BE2C (cell line): ENCODE results near the gene KRTAP10-9.

Source experiments
- DNase-seq: peaks from one replicate; pipeline ENCODE4 v3.0.0-alpha.2; 2020
- H3K27me3 ChIP-seq: fragments of 250-450 bp; sonication (Bioruptor Pico); 2 replicates; pipeline ENCODE4 v1.5.1; 2020; ENCODE audit warnings: mild to moderate bottlenecking
- H3K36me3 ChIP-seq: fragments of 250-450 bp; sonication (Bioruptor Pico); 2 replicates; pipeline ENCODE4 v1.5.1; 2020; ENCODE audit warnings: mild to moderate bottlenecking
- H3K4me1 ChIP-seq: fragments of 250-450 bp; sonication (Bioruptor Pico); 2 replicates; pipeline ENCODE4 v1.5.1; 2020
- H3K4me3 ChIP-seq: 2 replicates; pipeline ENCODE4 v1.5.1; 2011; ENCODE audit warnings: low read depth, low read length
- H3K9me3 ChIP-seq: fragments of 250-450 bp; sonication (Bioruptor Pico); 2 replicates; pipeline ENCODE4 v1.5.1; 2020
- TF ChIP-seq, protein P1 (sequence below): IDR thresholded peaks from 2 replicates; pipeline ENCODE4 v1.5.1; 2012; ENCODE audit warnings: mild to moderate bottlenecking, low read depth, low read length

The KRTAP10-9 gene

GRCh38 chr21:44648557-44649311 is 21.8 kb downstream of the KRTAP10-9 start:
- Histone ChIP-seq H3K36me3 (no peaks in the 10 kb centered on the region), H3K4me1 (no peaks in the 10 kb centered on the region), H3K4me3 (no peak overlapping the region), H3K9me3 (no peaks in the 10 kb centered on the region), H3K27me3 (peaks cover 14% of the 10 kb centered on the region)
- TF ChIP-seq, protein P1, sequence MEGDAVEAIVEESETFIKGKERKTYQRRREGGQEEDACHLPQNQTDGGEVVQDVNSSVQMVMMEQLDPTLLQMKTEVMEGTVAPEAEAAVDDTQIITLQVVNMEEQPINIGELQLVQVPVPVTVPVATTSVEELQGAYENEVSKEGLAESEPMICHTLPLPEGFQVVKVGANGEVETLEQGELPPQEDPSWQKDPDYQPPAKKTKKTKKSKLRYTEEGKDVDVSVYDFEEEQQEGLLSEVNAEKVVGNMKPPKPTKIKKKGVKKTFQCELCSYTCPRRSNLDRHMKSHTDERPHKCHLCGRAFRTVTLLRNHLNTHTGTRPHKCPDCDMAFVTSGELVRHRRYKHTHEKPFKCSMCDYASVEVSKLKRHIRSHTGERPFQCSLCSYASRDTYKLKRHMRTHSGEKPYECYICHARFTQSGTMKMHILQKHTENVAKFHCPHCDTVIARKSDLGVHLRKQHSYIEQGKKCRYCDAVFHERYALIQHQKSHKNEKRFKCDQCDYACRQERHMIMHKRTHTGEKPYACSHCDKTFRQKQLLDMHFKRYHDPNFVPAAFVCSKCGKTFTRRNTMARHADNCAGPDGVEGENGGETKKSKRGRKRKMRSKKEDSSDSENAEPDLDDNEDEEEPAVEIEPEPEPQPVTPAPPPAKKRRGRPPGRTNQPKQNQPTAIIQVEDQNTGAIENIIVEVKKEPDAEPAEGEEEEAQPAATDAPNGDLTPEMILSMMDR = no peak
- no peak for DNase-seq

DNA sequence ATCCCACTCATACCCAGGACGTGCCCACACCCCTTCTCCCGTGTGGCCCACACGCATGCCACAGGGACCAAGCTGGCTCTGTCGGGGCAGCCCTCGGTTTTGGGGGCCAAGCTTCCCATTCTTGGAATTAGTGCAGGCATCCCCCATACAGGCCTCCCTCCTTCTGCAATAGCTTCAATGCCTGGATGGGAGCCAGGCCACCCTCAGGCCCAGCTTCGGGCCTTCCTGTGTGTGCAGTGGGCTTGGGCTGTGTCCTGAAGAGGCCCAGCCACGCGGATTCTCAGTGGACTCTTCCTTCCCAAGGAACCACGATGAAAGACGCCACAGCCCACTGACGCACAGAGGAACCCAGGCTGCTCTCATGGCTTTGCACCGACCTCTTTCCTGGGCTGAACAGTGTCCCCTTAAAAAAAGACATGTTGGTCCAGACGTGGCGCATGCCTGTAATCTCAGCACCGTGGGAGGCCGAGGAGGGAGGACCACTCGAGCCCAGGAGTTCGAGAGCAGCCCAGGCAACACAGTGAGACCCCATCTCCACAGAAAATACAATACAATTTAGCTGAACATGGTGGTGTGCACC is 22.7 kb downstream of the KRTAP10-9 start:
- no peak for DNase-seq
- H3K27me3 ChIP-seq = peaks cover 14% of the 10 kb centered on the region
- no peaks in the 10 kb centered on the region for H3K9me3 ChIP-seq
- TF ChIP-seq, protein P1 = no peak
- no peaks in the 10 kb centered on the region for H3K36me3 ChIP-seq
- H3K4me1 ChIP-seq = no peaks in the 10 kb centered on the region
- H3K4me3 ChIP-seq = no peak overlapping the region

GRCh38 chr21:44650265-44650972 is 23.5 kb downstream of the KRTAP10-9 start:
- H3K4me1 ChIP-seq = no peaks in the 10 kb centered on the region
- no peaks in the 10 kb centered on the region for H3K36me3 ChIP-seq
- no peak overlapping the region for H3K4me3 ChIP-seq
- no peak for DNase-seq
- TF ChIP-seq, protein P1 = no peak
- H3K9me3 ChIP-seq = no peaks in the 10 kb centered on the region
- H3K27me3 ChIP-seq = peaks cover 14% of the 10 kb centered on the region

DNA sequence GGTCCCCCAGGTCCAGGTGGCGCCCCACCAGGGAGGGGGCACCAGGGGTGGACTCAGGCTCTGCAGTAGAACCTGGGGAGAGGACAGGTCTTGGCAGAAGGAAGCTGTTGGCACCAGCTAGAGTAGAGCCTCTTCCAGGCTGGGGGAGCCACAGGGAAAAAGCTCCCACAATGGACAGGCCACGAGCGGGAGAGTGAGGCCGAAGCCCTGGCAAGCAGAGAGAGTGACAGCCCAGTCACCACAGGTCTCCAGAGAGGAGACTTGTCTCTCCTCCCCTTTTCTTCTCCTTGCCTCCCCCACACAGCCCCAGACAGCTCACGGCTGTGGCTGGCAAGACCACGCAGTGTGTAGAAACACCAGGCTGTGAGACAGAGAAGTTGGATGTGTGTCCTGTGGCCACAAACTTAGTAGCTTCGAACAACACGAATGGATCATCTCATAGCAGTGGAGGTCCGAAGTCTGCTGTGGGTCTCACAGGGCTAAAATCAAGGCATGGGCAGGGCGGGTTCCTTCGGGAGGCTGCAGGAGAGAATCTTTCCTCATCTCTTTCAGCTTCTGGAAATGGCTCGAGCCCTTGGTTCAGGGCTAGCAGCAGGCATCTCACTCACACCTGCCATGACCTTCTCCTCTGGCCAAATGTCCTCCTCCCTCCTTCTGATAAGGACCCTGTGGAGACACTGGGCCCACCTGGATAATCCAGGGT is 24.2 kb downstream of the KRTAP10-9 start:
- Histone ChIP-seq H3K4me3 (no peak overlapping the region), H3K36me3 (no peaks in the 10 kb centered on the region), H3K9me3 (no peaks in the 10 kb centered on the region), H3K4me1 (no peaks in the 10 kb centered on the region), H3K27me3 (peaks cover 14% of the 10 kb centered on the region)
- no peak for DNase-seq
- TF ChIP-seq, protein P1 = no peak

GRCh38 chr21:44653123-44653522 is 26.2 kb downstream of the KRTAP10-9 start:
- H3K4me1 ChIP-seq = no peaks in the 10 kb centered on the region
- TF ChIP-seq, protein P1 = no peak
- peaks cover 15% of the 10 kb centered on the region for H3K27me3 ChIP-seq
- H3K4me3 ChIP-seq = no peak overlapping the region
- DNase-seq = no peak
- no peaks in the 10 kb centered on the region for H3K36me3 ChIP-seq
- no peaks in the 10 kb centered on the region for H3K9me3 ChIP-seq
